ENCODE data around the gene OSTN.

The OSTN gene

DNA sequence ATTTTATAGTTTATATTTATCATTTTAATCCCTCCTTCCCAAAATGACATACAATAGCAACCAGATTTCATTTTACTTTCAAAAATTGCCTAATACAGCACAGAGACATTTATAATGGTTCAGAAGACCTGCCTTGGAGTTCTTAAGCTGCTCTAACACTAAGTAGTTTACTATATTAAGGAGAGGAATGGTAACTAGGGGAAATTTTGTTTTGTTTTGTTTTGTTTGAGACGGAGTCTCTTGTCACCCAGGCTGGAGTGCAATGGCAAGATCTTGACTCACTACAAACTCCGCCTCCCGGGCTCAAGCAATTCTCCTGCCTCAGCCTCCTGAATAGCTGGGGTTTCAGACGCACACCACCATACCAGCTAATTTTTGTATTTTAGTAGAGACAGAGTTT, 107.4 kb downstream of the OSTN start:
- DNase-seq (ENCODE audit: low read depth in 1 of 2, low spot score in 1 of 2): no peak
- in situ Hi-C loops (cut with HindIII; ENCODE audit: low pct_unique_long_range_greater_than_20kb, low sequenced_read_pairs): no loop called here

DNA sequence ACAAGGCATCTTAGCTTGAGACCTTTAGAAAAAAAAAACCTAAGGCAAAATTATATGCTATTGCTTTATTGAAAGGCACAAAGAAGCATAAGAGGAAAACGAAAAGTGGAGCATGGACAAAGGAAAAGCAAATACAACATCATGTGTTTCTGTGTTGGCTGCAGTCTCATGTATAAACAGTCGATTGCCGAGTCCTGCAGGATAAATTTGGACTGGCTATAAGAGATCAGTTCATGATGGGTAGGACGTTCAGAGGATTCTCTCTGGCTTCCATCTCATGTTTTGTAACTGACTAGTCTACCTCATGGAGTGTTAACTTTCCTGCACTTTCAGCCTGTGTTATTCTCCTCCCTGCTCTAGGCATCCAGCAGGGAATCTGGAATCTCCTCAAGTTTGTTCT, 108.3 kb downstream of the OSTN start:
- TF ChIP-seq JUND (IDR thresholded peaks at IDR 0.05; ENCODE audit: low read depth): no peak
- in situ Hi-C loops (cut with HindIII; ENCODE audit: low pct_unique_long_range_greater_than_20kb, low sequenced_read_pairs): no loop called here
- DNase-seq (ENCODE audit: low read depth in 1 of 2, low spot score in 1 of 2): no peak

More for the DNA sequence above, 107.4 kb downstream of the OSTN start:
- no peak for TF ChIP-seq JUND (IDR thresholded peaks at IDR 0.05; ENCODE audit: low read depth)

DNA sequence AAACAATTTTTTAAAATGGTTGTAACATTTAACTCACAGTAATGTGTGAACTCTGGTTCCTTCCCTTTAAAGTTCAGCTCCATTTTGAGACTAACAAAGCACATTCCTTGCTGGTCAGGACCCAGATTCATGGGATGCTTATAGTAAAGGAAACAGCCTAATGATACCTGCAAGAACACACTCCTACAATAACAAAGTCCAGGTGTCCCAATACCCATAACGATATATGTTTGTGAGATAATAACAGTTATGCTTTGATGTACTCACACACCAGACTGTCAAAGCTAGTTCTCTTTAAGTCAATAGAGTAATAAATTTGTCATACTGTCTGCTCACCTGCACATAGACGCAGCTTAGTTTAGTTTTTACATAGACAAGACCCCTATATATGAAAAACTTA, 114.3 kb downstream of the OSTN start:
- DNase-seq (ENCODE audit: low read depth in 1 of 2, low spot score in 1 of 2): no peak
- no peak for TF ChIP-seq JUND (IDR thresholded peaks at IDR 0.05; ENCODE audit: low read depth)
- in situ Hi-C loops (cut with HindIII; ENCODE audit: low pct_unique_long_range_greater_than_20kb, low sequenced_read_pairs): no loop called here

DNA sequence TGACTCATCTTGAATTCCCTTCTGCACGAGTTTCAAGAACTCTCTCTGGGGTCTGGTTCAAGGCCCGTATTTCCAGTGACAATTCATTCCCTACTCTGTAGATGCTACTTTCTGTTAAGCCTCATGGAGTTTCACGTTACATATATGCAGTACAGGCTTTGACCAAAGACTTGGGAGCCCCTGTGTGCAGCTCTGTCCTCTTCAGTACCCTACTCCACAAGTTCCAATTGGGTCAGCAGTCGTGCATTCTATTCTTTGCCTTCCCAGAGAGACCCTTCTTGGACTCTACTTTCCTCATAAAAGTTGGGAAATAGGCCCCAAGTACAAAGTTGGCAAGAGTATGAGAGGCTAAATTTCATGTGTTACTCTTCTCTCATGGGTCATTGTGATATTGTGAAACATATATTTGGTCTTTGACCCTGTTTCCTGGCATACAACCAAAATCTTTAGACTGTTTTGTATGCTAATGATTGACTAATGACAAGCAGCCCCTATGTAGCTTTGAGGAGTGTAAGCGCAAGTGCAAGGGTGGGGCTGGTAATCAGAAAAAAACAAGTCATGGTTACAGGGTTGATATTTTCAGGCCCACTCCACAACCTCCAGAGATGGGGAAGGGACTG, 115.2 kb downstream of the OSTN start:
- in situ Hi-C loops (cut with HindIII; ENCODE audit: low pct_unique_long_range_greater_than_20kb, low sequenced_read_pairs): no loop called here
- TF ChIP-seq JUND (IDR thresholded peaks at IDR 0.05; ENCODE audit: low read depth): no peak

More for the DNA sequence above, 115.2 kb downstream of the OSTN start:
- DNase-seq (ENCODE audit: low read depth in 1 of 2, low spot score in 1 of 2): no peak
